ENCODE data around the gene TUBGCP2. TPM values are rescaled to one million over a fixed set of nuclear protein-coding genes. Genes with fewer than 3 reads are reported as not detected.
A peak's percentile ranks its signal among the peaks of the same experiment; 100 is the strongest.

TUBGCP2 gene
- total RNA-seq, 1 experiment from 2014 or later, result 52.4 TPM

GRCh38 chr10:133257489-133258065, 51.1 kb downstream of the TUBGCP2 start:
- Histone ChIP-seq H3K79me1 (ENCODE audit: insufficient read depth, low read depth, low read length, poor library complexity, severe bottlenecking) (no peaks in the 10 kb centered on the region), H3K27ac (ENCODE audit: insufficient read length, low read depth, low read length) (no peak overlapping the region), H3T11ph (ENCODE audit: low read length) (no peak overlapping the region), H4K8ac (replicated peaks; ENCODE audit: insufficient read length, low read depth, low read length) (no peak overlapping the region), H2AK5ac (ENCODE audit: insufficient read length, low read length) (no peak overlapping the region), H2BK120ac (ENCODE audit: low read depth, low read length, poor library complexity, severe bottlenecking) (no peak overlapping the region), H3K4ac (ENCODE audit: low read depth, low read length) (no peak overlapping the region), H3K56ac (ENCODE audit: insufficient read length, low read depth, low read length) (no peak overlapping the region), H3K23ac (ENCODE audit: insufficient read length, low read depth, low read length) (no peak overlapping the region), H4K20me1 (ENCODE audit: control insufficient read depth, insufficient read depth, insufficient read length) (no peaks in the 10 kb centered on the region), H2BK15ac (ENCODE audit: low read depth, low read length) (no peak overlapping the region), H3K4me1 (ENCODE audit: insufficient read depth, low read length) (no peaks in the 10 kb centered on the region), H3K4me2 (ENCODE audit: insufficient read depth, insufficient read length, low read length) (peak overlapping the region; percentile 36), H4K91ac (ENCODE audit: insufficient read length, low read depth, low read length) (no peak overlapping the region), H3K79me2 (ENCODE audit: insufficient read depth, low read length) (no peaks in the 10 kb centered on the region), H3K9me3 (ENCODE audit: control insufficient read depth, low read depth, low read length) (no peaks in the 10 kb centered on the region), H3K27me3 (ENCODE audit: insufficient read depth, low read length) (no peaks in the 10 kb centered on the region), H2AFZ (ENCODE audit: low read length) (no peak overlapping the region), H4K5ac (ENCODE audit: insufficient read length, low read depth, low read length) (no peak overlapping the region), H2BK12ac (ENCODE audit: insufficient read length, low read depth, low read length) (no peak overlapping the region), H3K14ac (ENCODE audit: insufficient read depth, low read length) (no peak overlapping the region), H3K9ac (ENCODE audit: extremely low read depth, insufficient read length, low read length) (no peak overlapping the region), H2BK20ac (ENCODE audit: low read depth, low read length, poor library complexity, severe bottlenecking) (no peak overlapping the region), H3K23me2 (ENCODE audit: insufficient read length, low read depth, low read length, poor library complexity, severe bottlenecking) (peaks cover 7% of the 10 kb centered on the region), H3K18ac (ENCODE audit: insufficient read length, low read depth, low read length) (no peak overlapping the region), H2BK5ac (ENCODE audit: insufficient read length, low read length) (no peak overlapping the region)
- WGBS (ENCODE audit: extremely low coverage, insufficient read length, low lambda C conversion rate), result no CpG with 5 or more reads among the region's 27 CpGs
- Mint-ChIP-seq H3K9me3 (no peaks in the 10 kb centered on the region; a peak in 1 of 5 replicates), H3K27ac (peak overlapping the region in 1 of 3 experiments; percentile 76; a peak in 3 of 7 replicates), H3K27me3 (ENCODE audit: low read depth) (peaks cover 3% of the 10 kb centered on the region), H3K36me3 (ENCODE audit: insufficient read depth in 1 of 3, low read depth in 3 of 3) (no peaks in the 10 kb centered on the region), H3K4me3 (peak overlapping the region; percentile 51 to 70), H3K4me1 (peaks cover 11 to 30% of the 10 kb centered on the region in 2 experiments)
- peak; percentile 79 for DNase-seq
- TF ChIP-seq CTCF (conservative IDR thresholded peaks at IDR 0.05), result peak; percentile 34; the same call in 2 of the 3 replicates

Measured in H9 (cell line).